SW 1271 (cell line): ENCODE data around the gene PRPF6.

Experiments
- DNase-seq, 2 experiments: peaks; one replicate each; lab custom pipeline; 2025; lab: John Stamatoyannopoulos, UW

PRPF6 gene

DNA sequence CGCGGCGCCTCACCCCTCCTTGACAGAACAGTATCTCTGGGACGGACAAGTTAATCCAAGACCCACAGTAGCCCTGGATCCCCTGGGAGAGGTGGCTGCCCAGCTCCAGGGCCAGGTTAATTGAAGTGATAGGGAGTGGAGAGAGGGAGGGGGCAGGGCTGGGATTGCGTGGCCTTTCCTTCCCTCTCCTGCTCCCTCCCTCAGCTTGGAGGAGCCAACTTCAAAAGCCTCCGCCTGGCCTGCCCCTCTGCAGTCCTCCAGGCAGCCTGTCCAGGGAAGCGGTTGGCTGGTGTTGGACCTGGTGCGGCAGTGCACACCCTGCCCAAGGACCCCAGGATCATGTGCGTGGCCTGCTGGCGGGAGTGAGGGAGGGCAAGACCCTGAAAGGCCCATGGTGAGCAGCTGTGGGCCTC lies 55.0 kb downstream of the PRPF6 start, which contains the start of gene C20orf204:
Gene C20orf204 (plus strand): TSS at position 250 of the 413 bp plus-strand sequence. CDS start 142 bp downstream, at position 392.
- DNase-seq, result no peak

DNA sequence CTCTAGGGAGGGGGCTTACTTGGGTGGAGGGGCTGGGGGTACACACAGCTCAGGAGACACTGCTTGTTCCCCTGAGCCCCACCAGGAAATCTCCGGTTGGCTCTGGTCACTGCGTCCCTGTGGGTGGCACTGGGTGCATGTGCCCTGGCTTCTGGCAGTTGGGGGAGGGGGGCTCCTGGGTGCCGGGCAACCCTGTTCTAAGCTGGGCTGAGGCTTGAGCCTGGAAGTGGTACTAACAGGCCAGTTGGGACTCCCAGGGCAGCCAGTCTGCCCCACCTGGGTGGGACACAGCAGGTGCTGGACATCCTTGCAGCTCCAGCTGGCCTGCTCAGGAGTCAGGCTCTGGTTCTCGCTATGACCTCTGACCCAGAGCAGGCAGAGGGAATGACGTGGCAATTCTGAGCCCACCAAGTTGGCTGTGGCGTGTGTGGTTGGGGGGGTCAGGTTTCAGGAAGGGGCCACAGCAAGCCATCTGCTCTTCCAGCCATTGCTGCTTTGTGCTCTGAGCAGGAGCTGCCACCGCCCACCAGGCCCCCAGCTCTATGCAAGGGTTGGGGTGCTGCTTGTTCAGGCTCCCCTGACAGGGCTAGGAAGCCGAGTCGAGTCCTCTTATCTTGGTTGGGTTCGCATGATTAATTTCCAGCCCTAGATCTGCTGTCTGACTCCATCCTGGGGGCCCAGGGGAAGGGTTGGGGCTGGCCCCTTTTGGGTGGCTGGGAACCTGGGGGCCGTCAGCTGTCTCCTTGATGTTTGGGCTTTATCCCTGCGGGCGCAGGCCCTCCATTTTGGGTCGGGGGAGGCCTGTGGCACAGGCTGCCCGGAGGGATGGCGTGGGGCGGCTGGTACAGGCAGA lies 55.6 kb downstream of the PRPF6 start:
- no peak for DNase-seq

DNA sequence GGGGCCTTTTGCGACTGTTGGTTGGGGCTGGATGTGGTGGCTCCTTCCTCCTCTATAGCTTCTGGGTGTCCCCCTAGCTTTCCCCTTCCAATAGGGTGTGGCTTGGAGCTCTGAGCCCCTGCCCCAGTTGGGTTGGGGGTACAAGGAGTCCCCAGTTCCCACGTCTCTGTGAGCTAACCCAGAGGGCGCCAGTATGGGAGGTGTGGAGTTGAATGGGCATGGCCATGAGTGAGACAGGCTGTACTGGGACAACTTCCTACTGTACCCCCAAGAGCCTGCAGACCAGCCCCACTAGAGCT lies 56.2 kb downstream of the PRPF6 start:
- no peak for DNase-seq

DNA sequence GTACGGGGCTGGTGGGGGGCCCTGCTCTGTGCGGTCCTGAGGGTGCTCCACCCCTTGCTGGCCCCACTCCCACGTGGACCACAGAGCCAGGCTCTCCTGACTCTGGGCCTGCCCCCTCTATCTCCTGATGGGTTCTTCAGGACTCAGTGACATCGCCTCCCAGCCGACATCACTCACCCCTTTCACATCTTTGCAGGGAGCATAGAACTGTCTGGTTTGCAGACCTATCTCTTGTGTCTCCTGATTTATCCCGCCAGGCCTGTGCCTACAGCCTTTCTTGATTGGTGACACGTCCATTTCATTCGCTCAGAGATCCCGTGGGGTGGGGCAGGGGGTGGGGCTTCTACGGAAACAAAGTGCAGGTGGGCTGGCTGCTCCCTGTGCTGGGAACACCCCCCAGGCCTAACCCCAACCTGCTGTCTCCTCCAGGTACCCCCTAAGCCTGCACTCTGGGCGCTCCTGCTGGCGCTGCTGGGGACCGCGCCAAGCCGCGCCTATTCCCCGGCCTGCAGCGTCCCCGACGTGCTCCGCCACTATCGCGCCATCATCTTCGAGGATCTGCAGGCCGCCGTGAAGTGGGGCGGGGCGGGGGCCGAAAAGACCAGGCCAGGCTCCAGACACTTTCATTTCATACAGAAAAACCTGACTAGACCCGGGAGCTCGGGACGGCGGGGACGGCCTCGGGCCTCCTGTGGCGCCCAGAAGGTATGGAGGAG lies 56.7 kb downstream of the PRPF6 start:
- DNase-seq, result no peak

DNA sequence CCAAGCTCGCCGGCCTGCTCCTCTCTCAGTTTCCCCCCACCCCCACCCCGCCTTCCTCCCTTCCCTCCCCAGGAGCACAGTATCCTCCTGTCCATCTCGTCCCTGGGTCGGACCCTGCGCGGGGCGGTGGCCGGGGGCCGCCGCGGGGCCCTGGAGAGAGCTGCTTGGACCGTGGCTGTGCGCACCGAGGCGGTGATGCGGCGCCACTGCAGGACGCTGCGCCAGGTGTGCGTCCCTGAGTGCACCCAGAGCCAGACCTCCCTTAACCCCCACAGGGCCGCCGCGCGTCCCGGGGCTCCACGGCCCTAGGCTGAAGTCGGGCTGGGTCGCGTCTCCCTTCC lies 57.3 kb downstream of the PRPF6 start:
- no peak for DNase-seq

DNA sequence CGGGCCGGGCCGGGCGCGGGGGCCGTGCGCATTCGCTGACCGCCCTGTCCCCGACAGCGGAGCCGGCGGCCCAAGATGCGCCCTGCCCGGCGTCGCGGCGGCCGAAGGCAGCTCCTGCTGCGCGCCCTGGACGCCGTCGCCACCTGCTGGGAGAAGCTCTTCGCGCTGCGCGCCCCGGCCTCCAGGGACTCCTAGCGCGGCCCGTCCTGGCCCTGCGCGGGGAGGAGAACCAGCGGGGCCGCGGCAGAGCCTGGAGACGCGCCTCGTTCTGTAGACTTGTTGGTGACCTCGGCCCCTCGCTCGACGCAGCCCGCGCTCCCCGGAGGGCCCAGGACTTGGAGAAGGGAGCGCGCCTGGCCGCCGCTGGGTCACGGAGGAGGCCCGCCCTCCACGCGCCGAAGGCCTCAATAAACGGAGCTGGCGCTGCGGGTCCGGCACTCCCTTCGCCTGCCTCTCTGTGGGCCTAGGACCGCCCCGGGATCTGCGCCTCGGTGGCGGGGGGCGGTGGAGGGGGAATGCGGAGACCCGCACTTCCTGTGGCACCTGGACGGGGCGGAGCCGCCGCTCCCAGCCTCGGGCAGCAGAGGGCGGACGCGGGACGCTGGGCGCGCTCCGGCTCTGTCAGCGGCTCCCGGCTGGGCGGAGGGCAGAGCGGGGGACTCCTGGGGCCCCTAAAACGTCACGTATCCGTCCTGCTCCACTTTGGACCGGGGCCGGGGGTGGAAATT lies 57.8 kb downstream of the PRPF6 start:
- DNase-seq, result peak; percentile 60 to 71

DNA sequence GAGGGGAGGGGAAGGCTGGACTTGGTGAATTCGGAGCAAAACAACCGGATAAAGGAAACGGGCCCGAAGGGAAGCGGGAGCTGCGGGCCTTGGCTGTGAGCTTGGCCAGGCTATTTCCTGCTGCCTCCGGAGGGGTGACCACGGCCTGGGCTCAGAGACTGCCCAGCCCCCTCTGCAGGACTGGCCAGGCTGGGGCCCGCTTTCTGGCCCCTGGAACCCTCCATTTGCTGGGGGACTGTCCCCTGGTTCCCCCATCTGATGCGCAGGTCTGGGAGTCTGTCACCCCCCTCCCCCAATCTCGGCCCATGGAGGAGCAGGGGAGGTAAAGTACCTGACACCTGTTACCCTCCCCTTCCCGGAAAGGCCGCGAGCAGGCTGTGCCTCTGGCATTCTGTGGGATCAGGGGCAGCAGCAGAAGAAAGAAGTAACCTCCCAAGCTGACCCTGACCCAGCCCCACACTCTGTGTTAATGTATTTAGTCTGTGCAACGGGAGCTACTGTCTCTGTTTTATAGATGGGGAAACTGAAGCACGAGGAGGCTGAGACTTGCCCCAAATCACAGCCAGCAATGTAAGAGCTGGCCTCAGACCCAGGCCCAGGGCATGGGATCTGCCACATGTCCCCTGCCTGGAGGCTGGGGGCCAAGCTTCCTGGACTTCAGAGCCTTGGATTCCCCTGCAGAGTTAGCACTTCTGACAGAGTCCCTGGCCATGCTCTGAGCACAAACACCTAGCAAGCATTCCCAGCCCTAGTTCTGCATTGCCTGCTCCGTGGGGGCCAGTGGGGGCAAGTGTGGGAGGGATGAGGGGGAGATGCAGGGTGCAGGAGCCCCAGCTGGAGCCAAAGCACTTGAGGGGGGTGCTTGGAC lies 58.6 kb downstream of the PRPF6 start:
- DNase-seq, result no peak

DNA sequence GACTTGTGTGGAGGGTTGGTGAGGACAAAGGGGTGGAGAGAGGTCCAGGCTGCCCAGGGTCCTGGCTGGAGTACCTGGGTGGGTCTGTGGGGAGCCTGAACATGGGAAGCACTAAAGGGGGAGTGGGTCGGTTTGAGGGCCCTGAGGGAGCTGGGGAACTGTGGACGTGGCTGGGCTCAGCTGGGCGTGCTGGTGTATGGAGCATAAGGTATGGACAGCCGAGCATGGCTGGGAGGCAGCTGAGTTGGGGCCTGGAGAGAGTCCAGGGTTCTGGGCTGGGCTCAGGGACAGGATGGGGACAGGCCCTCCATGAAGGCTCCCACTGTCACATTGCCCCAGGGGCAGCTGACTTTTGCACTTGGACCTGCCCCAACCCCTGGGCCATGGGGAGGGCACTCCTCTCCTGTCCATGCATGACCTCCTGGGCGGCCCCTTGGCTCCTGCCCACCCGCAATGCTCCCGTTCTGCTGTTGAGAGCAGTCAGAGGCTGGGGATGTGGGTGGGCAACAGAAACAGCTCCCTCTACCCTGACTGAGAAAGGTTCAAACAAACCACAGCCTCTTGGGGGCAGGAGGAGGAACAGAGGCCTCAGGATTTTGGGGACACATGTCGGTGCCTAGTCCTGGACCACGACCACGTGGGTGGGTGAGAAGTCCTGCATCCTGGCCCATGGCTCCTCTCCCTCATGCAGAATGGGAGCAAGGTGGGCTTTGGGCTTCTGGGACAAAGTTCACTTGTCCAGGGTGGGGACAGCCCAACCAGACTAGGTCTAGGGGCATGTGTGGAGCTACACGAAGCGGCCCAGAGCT lies 59.5 kb downstream of the PRPF6 start:
- DNase-seq, result no peak

DNA sequence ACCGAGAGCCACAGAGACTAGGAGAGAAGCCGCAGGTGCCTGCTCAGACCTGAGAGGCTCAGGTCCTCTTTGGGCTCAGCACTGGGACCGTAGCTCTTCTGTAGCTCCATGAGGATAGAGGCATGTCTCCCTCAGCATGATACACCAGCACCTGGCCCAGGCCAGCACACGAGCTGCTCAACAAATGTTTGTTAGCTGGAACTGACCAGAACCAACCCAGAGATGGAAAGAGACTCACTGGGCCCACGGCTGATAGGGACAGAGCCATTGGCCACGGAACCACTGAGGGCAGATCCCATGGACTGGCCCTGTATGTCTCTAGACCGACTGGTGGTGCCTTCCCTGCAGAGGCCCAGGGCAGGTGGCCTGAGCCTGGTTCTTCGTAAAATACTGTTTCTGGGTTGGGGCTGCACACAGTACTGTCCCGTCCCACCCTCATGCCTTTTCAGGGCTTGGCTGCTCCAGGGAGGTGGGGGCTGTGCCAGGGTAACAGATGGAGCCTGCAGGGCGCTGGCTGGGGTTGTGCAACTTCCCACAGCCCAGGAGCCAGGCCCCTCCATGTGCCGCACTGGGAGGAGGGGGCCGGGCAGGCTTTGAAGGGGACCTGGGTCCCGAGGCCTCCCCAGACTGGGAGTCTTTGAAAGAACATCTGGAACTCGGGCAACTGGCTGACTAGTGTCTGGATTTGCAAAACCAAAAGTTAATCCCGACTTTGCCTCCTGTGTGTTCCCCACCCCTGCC lies 60.3 kb downstream of the PRPF6 start:
- DNase-seq, result no peak

DNA sequence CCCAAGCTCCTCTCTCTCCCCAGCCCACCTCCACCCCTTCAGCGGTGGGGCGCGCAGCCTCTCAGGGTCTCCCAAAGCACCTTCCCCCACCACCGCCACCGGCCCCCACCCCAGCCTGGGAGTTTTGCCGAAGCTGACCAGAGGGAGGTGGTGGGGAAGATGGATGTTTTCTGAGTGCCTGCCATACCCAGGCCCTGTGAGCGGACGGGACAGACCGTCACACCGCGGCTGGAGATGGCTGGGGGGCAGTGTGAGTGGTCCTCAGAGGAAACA lies 60.8 kb downstream of the PRPF6 start:
- no peak for DNase-seq

DNA sequence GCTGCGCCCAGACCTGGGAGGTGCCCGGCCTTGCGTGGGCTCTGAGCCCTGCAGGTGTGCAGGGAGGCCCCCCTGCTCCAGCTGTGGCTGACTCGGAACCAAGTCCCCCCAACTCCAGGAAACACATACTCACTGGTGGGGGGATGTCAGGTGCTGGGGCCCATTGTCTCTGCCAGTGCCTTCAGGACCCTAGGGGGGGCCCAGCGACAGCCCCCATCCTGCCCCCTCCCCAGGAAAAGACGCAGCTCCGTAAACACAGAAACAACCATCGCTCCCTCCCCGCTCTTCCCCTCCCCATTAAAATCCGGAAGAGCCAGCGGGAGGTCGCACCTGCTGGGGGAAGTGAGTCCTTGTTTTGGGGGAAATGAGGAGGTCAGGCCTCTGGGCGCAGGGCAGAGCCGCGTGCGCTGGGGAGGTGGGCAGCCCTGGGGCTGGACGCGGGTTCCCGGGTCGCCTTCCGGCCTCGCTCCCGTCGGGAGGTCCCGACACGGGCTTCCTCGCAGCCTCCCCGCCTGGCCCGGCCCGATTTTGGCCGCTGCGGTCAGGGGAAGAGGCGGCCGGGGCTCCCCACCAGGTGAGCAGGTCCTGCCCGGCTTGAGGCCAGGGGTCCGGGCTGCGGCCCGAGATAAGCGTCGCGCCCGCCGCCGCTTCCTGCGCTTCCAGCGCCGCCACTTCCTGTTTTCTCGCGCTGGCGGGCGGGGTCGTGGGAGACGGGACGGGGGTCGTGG lies 61.3 kb downstream of the PRPF6 start:
- no peak for DNase-seq

DNA sequence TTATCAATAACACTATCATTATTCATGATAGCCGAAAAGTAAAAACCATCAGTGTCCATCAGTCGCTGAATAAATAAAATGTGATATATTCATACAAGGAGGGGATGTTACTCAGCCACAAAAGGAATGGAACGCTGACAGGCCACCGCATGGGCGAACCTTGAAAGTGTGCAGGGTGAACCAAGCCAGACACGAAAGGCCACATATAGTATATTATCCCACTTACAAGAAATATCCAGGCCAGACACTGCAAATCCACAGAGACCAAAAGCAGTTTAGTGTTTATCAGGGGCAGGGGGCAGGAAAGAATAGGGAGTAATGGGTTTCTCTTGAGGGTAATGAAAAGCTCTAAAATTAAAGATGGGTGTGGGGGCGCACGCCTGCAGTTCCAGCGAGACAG lies 62.8 kb downstream of the PRPF6 start:
- DNase-seq, result no peak

DNA sequence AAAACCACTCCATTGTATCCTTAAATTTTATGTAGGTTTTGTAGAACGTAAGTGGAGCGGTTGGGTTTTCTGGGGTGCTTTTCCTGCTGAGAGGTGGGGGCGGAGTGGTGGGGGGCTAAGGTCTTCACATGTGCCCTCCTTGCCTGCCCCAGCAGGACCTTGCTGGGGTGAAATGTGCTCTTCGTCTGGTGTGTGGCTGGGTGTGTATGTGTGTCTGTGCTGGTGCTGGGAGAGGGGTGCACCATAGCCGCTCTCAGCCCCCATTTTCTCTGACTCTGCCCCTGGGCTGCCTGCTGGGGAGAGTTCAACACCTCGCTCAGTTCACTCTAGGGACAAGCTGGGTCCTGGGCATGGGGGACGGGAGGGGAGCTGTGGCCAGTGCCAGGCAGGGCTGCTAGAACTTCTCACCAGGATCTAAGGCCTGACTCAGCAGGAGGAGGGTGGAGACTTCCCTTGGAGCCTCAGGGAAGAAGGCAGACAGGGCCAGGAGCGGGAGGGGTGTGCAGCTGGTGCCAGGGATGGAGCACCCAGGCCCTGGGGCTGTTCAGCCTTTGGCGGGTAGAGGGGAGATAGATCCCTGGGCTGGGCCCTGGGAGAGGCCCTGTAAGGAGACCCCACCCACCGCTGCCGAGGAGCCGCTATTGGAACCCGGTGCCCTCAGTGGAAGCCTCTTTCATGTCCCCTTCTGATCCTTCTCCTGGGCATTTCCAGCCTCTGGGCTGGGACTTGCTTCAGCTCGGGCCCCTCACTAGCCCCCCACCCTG lies 63.7 kb downstream of the PRPF6 start:
- DNase-seq, result peak; percentile 44 to 77

DNA sequence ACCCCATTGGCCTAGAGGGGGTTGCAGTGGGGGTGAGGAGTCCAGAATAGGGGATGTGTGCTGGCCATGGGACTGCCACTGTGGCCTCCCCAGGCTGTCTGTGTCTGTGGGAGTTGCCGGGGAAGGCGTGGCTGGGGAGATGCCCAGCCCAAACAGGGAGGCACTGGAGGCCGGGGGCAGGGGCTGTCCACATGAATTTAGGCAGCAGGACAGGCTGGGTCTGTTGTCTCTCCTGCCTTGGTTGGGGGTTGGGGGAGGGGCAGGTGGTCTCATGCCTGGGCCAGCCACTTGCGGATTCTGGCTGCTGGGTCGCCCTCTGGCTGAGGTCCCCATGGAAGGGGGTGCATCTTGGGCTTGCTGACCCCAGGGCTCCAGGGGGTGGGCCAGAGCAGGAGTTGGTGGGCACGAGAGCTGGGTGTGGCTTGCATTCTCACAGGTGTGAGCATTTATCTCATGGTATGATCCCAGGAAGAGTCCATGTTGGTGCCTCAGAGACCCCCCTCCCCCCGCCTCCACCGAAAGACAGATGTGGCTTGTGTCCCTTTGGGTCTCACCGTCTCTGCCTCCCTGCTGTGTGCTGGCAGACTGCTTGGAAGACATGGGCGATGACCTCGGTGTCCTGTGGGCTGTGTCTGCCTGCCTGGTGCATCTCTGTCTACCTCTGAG lies 64.5 kb downstream of the PRPF6 start:
- DNase-seq, result no peak

DNA sequence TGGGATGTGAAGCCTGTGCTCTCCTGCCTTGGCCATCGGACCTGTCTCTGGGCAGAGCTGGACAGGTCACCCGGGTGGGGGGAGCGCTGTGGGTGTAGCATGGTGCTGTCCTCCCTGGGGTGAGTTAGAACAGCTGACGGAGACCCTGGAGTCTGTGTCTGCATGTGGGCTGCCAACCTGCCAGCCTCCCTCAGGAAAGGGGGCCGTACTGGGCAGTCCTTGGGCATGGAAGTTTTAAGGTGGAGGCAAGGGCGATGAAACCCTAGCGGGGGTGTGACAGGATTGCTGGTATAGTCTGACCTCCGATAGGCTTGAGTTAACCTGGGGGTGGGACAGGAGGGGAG lies 66.1 kb downstream of the PRPF6 start:
- no peak for DNase-seq

DNA sequence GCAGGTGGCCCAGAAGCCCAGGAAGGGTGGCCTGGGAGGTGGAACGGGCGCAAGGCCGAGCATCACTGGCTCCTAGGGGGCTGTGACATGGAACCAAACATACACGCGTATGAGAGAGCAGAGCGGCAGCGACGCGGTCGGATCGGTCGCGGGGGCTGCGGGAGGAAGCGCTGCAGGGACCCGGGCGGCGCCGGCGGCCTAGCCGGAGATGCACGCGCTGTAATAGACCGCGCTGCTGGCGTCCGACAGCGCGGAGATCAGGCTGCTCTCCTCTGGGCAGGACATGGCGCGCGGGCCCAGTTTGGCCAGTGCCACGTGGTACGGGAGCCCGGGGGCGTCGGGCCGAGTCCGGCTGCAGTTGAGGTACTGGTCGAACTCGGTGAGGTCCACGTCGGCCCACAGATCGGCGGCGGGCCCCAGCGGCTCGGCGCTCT lies 67.1 kb downstream of the PRPF6 start:
- DNase-seq, result no peak

DNA sequence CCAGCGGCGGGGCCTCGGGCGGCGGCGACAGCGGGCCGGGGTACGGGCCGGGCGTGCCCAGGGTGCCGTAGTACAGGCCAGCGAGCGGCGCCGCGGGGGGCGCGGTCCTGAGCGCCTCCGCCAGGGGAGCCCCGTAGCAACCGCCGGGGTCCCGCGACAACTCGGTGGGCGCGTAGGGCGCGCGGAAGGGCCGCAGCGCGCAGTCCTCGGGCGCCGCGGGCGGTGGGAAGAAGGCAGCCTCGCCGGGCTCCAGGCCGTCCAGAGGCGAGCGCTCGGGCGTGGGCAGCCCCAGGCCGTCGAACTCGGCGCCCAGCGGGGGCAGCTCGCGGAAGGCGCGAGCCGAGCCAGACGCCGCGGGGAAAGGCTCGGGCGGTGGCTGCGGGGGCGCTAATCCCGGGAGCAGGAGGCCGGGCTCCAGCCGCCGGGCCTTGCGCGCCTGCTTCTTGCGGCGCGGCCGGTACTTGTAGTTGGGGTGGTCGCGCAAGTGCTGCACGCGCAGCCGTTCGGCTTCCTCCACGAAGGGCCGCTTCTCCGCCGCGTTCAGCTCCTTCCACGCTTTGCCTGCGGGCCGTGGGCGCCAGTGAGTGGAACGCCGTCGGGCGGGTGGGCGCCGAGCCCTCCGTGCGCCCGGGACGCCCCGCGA lies 67.6 kb downstream of the PRPF6 start:
- DNase-seq, result no peak
